ENCODE results near the gene RNF212.

RNF212 gene

DNA sequence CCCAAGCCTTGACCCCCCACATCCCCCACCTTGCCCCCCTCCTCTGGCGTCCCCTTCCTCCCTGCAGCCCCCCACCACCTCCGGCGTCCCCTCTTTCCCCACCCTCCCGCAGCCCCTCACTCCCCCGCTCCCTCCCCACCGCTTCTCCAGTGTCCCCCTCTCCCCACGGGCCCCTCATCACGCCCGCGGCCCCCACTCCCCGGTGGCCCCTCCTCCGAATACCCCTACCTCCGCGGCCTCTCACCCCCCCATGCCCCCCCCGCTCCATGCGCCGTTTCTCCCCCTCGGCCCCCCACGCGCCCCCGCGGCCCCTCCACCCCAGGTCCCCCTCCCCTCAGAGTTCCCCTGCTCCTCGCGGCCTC is 562 bp downstream of the RNF212 start:
- no peak for DNase-seq

DNA sequence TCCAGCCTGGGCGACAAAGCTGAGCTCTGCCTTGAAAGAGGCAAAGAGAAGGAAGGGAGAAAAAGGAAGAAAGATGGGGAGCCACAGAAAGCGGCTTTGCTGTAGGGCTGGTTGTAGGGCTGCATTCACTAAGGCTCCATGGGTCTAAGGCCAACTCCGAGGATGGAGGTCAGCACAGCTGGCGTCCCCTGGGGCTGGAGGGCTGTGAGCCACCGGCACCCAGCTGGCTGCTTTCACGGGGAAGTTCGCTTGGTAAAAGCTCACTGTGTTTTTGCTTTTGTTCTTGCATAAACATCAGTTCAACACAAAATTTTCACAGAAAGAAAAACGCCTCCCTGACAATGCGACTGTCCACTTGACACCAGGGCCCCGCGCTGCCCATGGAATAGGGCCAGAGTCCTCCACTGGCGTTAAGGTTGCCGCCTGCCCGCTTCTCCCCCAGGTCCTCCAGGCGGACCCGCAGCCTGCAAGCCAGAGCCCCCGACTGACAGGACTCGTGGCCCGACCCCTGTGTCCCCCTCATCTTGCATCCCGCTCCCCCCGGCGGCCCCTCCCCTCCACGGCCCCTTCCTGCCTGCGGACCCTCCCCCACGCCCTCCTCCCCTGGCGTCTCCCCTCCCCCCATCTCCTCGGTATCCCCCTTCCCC is 1.1 kb downstream of the RNF212 start:
- DNase-seq: no peak

DNA sequence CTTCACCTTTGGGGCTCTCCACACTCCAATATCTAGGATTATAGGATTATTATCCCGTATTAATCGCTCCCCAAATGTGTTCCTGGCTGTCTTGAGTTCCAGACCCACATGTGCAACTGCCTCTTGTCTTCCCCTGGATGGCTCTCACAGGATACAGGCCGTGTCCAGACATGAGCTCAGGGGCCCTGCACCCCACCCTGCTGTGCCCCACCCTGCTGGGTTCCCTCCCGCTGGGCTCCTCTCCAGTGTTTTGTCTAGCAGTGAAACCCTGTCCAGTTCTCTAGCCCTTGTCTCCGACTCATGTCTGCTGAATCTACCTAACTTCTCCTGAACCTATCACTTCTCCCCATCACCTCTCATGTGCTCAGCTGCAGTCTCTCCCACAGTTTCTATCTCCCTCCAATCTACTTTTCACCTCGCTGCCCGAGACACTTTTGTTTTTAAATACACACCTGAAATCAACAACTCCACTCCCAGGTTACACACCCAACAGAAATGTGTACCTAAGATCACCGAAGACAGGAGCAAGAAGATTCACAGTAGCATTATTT is 2.0 kb downstream of the RNF212 start:
- DNase-seq: no peak

DNA sequence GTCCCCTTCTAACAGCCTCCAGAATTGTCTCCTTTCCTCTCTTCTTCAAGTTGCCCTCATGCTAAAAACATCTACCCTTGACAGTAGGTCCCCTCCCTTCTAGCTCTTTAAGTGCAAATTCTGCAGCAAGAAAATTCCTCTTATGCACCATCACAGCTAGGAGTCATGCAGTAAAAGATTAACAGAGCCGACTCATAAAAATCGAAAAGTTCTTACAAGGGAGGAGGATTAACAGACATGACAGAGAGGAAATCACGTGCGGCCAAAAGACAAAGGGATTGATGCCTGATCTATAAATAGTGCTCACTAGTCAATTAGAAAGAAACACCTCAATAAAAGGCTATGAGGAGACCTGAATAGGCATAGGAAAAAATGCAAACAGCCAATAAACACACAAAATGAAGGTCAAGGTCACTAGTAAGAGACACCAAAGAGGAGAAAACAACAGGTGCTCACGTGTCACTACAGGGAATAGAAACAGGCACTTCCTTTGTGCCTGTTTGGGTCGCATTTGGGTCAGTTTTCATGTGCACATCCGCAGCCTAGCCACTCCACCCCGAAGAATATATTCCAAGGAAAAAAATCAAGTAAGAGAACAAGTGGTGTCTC is 3.4 kb downstream of the RNF212 start:
- DNase-seq: peak; percentile 90

DNA sequence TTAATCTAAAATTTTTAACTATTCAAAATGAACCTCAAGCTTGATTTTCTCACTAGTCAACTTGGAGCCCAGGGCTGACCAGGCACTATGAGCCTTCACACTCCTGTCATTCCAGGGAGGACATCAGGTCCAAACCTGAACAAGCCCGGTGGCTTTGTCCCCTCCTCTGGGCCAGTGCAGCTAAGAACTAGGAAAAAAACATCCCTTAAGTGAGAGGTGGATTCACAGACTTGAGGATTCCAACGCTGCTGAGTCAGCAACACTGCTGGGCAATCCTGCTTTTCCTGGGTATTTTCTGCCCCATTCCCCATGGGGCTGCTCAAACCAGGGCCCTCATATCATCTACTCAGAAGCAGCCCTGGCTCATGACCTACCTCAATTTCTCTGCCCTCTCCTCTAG is 4.0 kb downstream of the RNF212 start:
- no peak for DNase-seq

DNA sequence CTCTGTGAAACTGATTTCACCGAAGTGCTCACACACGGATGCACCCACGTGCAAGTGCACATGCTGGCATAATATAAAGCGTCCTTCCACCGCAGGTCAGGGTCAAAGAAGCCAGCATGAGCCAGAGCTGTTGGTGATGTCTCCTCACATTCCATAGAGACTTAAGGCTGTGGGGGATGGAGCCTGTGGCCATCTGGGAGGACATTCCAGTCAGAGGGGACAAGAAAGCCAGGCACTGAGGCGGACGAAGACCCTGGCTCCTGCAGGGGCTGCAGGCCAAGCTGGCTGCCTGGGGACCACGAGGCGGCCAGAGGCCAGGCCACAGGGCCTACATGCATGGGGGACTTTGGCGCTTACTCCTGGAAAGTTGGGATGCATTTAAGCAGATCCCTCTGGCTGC is 7.7 kb downstream of the RNF212 start:
- DNase-seq: peak; percentile 19

DNA sequence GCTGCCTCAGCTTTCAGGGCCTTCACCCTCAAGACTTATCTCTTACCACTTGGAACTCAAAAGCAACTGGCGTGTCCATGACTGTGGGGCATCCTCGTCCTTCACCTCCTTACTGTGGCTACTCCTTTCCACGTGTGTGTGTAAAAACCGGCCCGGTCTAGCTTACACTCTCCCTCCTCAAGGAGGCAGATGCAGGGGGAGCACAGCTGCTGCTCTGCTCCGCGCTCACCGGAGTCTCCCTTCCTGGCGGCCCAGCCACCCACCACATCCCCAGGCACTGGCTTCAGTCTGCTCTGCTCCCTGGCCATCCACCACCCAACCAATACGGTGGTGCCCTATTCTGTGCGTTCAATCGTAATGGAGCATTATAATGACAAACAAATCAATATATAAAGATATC is 8.3 kb downstream of the RNF212 start:
- no peak for DNase-seq

DNA sequence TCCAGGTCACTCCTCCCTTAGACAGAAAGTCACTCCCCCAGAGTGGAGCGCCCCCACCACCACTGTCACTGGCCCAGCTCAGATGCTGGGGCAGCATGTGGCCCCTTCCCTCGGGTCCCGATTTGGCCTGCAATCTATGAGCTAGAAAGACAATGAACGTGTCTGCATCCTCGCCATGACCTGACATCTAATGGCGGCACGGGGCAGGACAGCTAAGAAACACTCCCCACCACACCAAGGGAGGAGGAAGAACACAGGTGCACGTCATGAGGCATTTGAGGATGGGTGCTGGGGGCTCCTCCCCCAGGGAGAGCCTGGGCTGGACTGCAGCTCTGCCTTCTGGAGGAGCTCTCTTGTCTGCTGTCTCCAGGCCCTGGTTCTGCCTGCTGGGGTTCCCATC is 8.7 kb downstream of the RNF212 start:
- no peak for DNase-seq

DNA sequence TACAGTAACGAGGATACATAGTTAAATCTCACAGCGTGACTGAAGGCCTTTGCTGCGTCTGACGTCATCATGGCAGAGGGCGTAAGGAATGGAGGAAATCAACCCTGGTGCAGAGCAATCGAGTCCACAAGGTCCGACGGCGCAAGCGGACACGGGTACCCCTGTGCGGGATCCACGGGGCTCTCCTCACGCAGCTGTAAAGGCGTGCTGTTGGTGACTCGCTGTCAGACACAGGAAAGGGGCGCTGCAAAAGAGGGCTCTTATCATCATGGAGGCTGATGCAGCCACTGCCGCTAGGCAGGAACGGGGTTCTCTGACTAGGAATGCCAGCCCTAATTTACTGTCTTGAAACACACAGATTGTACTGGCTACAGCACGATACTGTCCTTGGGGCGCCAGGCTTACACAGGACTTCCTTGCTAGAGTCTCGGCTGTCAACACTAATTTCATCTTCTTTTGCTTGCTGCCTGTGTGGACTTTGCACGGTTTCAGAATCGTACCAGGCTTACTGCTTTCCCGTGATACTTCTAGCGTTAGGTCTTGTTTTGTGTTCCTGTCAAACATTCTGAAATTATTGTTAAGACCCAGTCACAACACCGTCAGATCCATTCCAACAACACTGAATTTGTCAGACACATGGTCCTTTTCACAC is 13.6 kb downstream of the RNF212 start:
- DNase-seq: no peak

DNA sequence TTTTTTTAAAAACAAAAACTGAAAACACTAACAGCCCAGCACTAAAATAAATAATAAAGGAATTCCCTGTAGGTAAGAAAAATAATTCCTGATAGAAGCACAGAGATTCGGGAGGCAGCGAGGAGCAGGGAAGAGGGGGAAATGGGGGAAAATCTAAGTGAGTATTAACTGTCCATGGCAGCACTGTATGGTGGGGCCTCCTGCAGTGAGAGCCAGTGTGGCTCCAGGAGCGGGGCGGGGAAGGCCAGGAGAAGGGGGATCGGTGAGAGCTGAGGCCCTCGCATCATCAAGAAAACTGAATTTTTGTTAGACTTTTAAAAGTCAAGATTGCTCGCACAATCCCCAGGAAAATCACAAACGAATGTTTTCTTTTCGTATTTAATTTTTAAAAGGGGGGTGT is 14.1 kb downstream of the RNF212 start:
- DNase-seq: no peak

DNA sequence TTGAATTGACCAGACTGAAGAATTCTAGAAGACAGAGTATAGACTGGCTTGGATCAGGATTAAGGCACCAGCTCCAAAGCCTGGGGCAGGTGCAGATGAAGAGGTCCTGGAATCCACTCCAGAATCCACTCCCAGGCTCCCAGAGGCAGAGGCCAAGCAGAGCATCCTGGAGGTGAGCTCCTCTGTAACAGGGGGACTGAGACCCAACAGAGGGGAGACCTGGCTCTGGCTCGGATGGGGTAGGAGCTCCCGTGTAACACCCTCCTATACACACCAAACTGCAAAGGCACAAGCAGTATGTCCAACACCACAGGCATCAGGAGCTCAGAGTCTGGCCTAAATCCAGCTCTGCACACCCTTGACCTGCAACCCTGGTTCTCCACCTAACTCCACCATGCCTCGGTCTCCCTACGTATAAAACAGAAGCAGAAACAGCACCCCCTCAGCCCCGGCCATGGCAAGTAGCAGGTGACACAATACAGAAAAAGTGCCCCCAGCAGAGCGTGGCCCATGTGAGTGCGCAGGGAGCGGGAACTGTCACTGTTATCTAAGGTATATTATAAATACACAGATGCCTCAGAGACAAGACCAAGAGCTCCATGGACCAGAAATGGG is 14.9 kb downstream of the RNF212 start:
- DNase-seq: no peak

DNA sequence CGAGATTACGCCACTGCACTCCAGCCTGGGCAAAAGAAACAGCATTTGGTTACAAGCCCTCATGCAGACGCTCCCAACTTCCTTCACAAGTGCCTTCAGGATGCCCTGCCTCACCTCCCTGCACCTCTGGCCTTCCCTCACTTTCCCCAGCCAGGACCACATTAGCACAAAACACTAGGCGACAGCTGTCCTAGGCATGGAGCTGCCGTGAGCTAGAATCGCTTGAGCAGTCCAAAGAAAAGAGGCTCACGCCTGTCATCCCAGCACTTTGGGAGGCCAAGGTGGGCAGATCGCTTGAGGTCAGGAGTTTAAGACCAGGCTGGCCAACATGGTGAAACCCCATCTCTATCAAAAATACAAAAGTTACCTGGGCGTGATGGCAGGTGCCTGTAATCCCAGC is 15.8 kb downstream of the RNF212 start:
- no peak for DNase-seq

DNA sequence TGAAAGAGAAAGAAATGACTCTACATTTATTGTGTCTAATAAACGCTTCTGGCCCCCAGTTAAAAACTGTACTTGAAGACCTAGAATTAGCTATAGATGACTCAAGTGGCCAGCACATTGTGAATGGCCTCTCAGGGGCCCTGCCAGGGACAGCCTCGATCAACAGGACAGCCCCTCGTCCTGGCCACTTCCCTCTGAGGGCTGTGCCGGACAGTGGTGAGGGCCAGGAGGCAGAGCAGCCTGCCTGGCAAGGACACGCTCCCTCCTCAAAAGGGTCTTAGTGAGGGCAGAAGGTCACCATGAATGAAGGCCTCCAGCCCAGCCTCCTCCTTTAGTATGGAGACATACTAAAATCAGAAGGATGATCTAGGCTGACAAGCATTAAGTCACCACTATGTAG is 16.5 kb downstream of the RNF212 start:
- no peak for DNase-seq

DNA sequence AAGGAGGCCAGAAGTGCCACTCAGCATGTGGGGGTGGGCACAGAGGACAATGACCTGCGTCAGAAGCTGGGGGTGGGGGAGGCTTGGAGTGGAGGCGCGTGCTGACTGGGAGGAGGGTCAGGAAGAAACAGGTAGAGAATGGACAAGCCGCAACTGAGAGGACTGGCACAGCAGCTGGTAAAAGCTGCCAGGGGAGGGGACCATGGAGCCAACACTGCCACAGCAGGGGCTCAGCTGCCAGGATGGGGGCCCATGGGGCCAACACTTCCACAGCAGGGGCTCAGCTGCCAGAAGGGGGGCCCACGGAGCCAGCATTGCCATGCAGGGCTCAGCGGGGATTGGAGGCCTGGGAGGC is 19.1 kb downstream of the RNF212 start:
- DNase-seq: no peak

DNA sequence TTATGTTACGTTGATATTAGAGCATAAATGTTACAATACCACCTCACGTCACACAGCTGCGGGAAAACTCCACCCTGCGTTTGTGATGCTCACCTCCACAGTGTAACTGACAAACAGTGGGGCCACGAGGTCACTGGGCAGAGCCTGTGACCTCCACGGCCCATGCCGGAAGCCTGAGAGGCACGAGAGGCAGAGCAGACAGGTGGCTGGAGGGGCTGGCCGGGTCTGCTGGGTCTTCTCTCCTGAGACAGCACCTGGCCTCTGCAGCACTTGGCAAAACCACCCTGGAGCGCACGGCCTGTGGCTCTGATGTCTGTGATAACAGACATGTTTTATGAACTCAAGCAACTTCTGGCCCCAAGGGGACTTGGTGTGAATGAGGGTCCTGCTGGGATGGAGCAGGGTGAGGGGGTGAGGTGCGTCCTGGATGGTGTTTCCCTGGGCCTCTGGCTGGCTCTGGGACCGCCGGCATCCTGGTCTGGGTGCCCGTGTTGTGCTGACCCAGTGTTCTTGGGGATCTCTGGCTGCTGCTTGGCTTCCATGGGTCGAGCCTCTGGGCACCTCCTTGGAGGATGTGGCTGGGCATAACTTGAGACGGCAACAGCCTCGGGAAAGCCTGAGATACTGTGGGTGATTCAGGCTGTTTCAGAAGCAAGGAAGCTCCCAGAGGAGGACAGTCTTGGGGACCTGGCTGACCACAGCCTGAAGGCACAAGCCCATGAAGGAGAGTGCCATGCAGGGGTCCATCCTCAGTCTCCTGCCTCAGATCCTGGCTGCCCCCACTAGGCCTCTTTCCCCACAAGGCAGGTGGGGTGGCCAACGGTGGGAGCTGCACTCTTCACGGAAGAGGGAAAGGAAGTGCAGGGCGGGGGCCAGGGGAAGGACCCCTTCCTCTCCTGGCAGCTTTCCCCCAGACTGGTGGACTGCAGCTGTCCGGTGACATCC is 19.7 kb downstream of the RNF212 start:
- DNase-seq: no peak

DNA sequence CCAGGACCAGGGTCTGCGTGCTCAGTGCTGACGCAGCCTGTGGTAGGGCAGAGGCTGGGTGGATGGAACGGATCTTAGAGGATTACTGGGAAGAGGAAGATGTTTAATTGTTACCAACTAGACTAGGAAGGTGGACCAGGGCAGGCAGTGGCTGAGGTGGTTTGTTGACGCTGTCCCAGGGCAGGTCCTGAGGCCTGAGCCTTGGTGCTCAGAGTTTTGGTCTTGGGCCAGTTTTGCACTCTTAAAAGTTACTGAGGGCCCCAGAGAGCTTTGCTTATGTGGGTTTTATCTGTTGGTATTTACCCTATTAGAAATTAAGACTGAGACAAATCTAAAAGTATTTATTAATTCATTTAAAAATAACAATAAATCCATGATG is 20.4 kb downstream of the RNF212 start:
- no peak for DNase-seq

DNA sequence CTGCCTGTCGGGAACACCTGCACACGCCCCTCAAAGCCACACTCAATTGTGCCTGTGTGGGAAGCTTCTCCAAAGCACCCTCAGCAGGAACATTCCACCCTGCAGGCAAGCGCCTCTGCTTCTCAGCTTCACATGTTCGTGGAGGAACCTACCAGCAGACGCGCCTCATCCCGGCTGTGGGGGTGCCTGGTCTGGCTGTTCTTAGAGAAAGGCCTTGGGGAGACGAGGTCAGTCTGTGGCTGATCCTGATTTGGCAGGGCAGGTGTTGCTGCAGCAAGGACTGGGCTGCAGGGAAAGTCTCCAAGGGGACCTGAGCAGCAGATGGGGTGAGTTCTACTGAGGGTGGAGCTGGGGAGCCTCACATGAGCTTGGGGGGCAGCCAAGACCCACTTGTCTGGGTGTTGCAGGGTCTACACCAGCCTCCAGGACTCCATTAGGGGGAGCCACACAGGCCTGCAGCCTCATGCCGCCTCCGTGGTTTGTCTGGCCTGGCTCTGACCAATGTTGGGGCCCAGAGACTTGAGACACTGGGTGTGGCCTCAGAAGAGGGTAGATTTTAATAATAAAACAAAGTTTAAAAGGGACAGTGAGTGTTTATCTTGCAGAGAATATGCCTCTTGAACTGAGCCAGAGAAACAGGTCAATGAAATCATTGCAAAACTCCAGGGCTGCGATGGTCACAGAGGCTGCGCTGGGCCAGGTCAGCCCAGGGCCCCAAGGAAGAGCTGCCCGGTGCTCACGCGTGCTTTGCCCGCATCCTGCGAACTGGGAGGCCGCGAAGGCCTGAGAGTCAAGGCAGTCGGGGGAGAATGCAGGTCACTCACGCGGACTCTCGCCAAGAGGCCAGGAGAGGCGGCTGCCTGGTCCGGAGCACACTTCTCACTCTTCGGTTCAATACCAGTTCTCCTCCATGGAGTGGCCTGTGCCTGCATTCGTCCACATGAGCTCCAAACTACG is 21.1 kb downstream of the RNF212 start:
- DNase-seq: no peak

DNA sequence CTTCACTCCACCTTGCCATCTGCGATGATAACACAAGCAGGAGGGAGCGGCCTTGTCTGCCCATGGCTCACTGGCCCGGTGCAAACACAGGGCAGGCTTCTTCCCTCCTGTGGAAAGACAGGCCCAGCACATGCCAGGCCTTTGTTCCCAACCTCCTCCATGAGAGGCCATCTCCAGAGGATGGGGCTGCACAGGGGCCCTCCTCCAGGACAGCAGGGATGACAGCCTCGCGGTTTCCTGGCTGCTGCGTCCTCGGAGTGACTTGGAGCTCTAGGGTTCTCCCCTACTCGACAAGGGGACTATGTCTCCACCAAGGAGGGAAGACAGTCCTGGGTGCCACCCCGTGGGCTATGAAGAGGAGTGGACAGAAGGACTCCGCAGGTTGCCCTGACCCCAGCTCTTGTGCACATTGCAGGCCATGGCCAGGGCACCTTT is 21.8 kb downstream of the RNF212 start:
- DNase-seq: no peak

DNA sequence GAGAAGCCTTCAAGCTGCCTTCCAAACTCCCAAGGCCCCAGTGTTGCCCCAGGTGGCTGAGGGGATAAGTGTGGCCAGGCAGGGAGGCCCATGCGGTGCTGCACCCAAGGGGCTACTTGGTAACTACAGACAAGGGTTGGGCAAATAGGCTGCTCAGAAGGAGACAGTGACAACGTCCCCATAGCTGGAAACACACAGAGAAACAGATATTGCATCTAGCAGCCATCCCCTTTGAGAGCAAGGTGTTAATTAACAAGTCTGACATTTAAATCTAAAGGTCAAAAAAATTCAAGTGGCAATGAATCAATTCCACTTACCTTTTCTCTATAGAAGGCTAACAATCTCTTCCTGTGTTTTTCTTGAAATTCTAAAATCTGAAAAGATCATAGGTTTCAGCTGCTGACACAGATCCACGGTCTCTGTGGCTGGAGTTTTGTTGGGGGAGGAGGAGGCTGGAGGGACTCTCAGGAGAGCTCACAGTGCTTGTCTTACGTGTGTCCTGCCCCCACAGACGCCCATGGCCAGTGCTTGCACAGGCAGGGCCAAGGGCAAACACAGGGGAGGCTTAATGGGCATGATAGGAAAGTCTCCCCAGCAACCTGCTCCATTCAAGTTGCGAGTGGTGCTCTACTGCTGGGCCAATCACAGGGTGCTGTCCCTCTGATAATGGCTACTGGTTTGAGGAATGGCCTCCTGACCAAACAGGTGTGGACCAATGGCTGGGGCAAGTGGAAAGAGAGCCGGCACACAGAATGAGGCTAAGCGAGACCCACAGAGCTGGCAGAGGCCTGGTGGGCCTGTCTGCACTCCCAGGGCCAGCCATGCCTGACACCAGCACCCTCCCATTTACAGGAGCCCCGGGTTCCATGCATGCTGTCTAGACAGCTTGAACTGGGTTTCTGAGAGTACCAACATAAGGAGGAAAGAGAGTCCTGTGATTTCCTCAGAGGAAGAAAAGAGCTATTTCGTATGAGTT is 22.6 kb downstream of the RNF212 start:
- no peak for DNase-seq

DNA sequence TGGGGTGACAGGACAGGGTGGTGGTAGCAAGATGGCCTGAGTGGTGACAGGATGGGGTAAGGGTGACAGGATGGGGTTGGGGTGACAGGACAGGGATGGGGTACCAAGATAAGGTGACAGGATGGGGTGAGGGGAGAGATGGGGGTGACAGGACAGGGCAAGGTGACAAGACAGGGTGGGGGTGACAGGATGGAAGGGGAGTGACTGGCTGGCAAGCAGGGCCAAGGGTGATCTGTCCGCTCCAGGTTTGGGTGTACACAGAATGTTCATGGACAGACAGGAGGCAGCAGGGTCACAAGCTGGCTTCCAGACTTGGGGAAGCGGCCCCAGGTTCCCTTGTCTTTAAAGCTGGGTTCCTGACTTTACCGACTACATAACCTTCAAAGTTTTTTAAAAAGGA is 23.3 kb downstream of the RNF212 start:
- DNase-seq: no peak
